ENCODE measurements around the gene GATA2. TPM values are rescaled to one million over a fixed set of nuclear protein-coding genes. Genes with fewer than 3 reads are reported as not detected.

The GATA2 gene
- total RNA-seq, 1 experiment from 2014 or later, result 18.6 TPM

DNA sequence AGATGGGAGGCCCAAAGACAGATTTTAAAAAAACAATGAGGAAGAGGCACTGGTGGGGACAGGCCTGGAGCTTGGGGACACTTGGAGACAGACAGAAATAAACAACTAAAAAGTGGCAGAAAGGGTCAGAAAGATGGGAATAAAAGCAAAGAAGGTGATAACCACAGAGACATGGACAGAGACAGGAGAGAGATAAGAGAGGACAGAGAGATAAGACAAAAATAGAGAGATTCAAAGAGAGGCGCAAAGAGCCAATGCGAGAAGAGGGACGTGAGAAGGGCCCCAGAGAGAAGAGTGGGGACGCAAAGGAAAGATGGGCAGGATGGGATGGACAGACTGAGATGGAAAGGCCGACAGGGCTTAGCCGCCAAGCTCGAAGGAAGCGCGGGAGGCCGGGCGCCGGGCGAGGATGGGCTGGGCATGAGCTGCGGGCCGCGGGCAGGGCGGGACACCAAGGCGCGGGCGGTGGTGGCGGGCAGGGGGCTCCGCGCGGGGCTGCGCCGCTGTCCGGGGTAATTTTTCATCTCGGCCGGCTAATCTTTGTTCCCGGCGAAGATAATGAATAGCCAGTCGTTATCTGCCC is 3.1 kb upstream of the GATA2 start (continued):
- TF ChIP-seq, protein P1, sequence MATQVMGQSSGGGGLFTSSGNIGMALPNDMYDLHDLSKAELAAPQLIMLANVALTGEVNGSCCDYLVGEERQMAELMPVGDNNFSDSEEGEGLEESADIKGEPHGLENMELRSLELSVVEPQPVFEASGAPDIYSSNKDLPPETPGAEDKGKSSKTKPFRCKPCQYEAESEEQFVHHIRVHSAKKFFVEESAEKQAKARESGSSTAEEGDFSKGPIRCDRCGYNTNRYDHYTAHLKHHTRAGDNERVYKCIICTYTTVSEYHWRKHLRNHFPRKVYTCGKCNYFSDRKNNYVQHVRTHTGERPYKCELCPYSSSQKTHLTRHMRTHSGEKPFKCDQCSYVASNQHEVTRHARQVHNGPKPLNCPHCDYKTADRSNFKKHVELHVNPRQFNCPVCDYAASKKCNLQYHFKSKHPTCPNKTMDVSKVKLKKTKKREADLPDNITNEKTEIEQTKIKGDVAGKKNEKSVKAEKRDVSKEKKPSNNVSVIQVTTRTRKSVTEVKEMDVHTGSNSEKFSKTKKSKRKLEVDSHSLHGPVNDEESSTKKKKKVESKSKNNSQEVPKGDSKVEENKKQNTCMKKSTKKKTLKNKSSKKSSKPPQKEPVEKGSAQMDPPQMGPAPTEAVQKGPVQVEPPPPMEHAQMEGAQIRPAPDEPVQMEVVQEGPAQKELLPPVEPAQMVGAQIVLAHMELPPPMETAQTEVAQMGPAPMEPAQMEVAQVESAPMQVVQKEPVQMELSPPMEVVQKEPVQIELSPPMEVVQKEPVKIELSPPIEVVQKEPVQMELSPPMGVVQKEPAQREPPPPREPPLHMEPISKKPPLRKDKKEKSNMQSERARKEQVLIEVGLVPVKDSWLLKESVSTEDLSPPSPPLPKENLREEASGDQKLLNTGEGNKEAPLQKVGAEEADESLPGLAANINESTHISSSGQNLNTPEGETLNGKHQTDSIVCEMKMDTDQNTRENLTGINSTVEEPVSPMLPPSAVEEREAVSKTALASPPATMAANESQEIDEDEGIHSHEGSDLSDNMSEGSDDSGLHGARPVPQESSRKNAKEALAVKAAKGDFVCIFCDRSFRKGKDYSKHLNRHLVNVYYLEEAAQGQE (IDR thresholded peaks at IDR 0.05; ENCODE audit: low read depth), result no peak
- TF ChIP-seq, protein P2, sequence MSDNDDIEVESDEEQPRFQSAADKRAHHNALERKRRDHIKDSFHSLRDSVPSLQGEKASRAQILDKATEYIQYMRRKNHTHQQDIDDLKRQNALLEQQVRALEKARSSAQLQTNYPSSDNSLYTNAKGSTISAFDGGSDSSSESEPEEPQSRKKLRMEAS (IDR thresholded peaks at IDR 0.05), result no peak
- TF ChIP-seq RAD21 (IDR thresholded peaks at IDR 0.05; ENCODE audit: low read depth), result no peak
- TF ChIP-seq YY1 (IDR thresholded peaks at IDR 0.05; ENCODE audit: extremely low read depth, insufficient replicate concordance, low read depth, low read length), result no peak

DNA sequence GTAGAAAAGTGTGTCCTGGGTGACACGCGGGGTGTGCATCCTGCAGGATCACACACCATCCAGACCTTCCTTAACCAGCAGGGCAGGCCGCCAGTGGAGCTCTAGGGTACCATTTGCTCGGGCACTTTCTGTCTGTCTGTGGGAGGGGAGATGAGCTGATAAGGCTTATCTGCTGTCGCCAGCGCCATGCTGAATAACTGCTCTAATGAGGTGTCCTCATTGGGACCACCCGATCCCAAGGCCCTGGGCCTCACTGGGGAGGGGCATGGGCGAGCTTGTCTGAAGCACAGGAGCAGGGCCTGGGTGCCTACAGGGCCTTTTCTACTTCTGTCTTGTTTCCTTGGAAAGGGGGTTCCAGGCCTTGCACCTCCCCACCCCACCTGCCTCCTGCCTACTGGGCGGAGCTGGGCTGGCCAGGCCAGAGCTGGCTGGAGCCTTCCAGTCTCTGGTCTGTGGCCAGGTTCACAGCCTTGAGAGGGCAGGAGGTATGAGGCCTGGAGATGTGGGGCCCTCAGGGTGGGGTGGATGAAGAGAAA is 2.5 kb upstream of the GATA2 start:
- Histone ChIP-seq H3K4me2 (ENCODE audit: low read length) (no peak overlapping the region), H3K4me3 (replicated peaks in 1 of 2; ENCODE audit: low read depth in 1 of 2, low read length in 2 of 2) (no peak overlapping the region), H3K9me3 (ENCODE audit: control insufficient read depth in 1 of 2, insufficient read depth in 1 of 2, low read depth in 1 of 2, low read length in 2 of 2) (no peaks in the 10 kb centered on the region), H3K27me3 (ENCODE audit: insufficient read depth, low read length) (no peaks in the 10 kb centered on the region), H2AFZ (ENCODE audit: low read depth, low read length, poor library complexity, severe bottlenecking) (no peak overlapping the region), H3K36me3 (ENCODE audit: control insufficient read depth in 1 of 2, insufficient read depth in 2 of 2, low read length in 2 of 2) (peaks cover 0 to 2% of the 10 kb centered on the region in 2 experiments; a peak in 2 of 4 replicates), H3K9me2 (ENCODE audit: insufficient read depth) (no peaks in the 10 kb centered on the region), H3K9ac (ENCODE audit: low read length) (no peak overlapping the region), H4K20me1 (ENCODE audit: insufficient read depth) (no peaks in the 10 kb centered on the region), H3K79me2 (ENCODE audit: insufficient read depth, low read length) (peaks cover 21% of the 10 kb centered on the region; the same call in 1 of the 2 replicates), H3K4me1 (ENCODE audit: control insufficient read depth in 1 of 2, insufficient read depth in 2 of 2, low read length in 2 of 2) (peaks cover 2 to 9% of the 10 kb centered on the region in 2 experiments; a peak in 3 of 4 replicates), H3K27ac (ENCODE audit: low read depth, low read length) (no peak overlapping the region; the same call in 1 of the 2 replicates)
- ChIA-PET CTCF (no interaction called here), RAD21 (ENCODE audit: low non-redundant PET in 1 of 2, low total read pairs in 2 of 2, uncharacterized antibody in 2 of 2, unreplicated experiment in 2 of 2) (interaction anchor here in 1 of 2 experiments (0.6 kb wide), 1 partner anchor 83 kb away, joined by 3 read pairs; no protein-coding TSS in a partner anchor), POLR2A (no interaction called here)
- DNase-seq (ENCODE audit: low read depth, low spot score) (no peak), ATAC-seq (no peak)
- no TSS peak for BruUV-seq (replicated peaks)
- intact Hi-C loops (cut with micrococcal nuclease), result loop anchor here (5.0 kb wide), 1 partner anchor 268 kb away; no protein-coding TSS in a partner anchor
- TF ChIP-seq, protein P1 (IDR thresholded peaks at IDR 0.05; ENCODE audit: low read depth), result no peak
- TF ChIP-seq SP1 (IDR thresholded peaks at IDR 0.05; ENCODE audit: low read depth) (no peak), TCF7L2 (IDR thresholded peaks at IDR 0.05; ENCODE audit: borderline replicate concordance, extremely low read depth, insufficient read depth, insufficient read length) (no peak), YY1 (IDR thresholded peaks at IDR 0.05; ENCODE audit: extremely low read depth, insufficient replicate concordance, low read depth, low read length) (no peak), EZH2phosphoT487 (IDR thresholded peaks at IDR 0.05; ENCODE audit: borderline replicate concordance) (no peak), RAD21 (IDR thresholded peaks at IDR 0.05; ENCODE audit: low read depth) (no peak), FOSL1 (IDR thresholded peaks at IDR 0.05; ENCODE audit: low read depth) (no peak), EZH2 (IDR thresholded peaks at IDR 0.05) (no peak), POLR2A (IDR thresholded peaks at IDR 0.05; ENCODE audit: borderline replicate concordance, extremely low read depth, insufficient read depth, insufficient read length) (no peak), JUND (IDR thresholded peaks at IDR 0.05) (no peak), CEBPB (IDR thresholded peaks at IDR 0.05; ENCODE audit: low read depth) (no peak), EGR1 (IDR thresholded peaks at IDR 0.05; ENCODE audit: low read depth) (no peak)
- TF ChIP-seq, protein P3, sequence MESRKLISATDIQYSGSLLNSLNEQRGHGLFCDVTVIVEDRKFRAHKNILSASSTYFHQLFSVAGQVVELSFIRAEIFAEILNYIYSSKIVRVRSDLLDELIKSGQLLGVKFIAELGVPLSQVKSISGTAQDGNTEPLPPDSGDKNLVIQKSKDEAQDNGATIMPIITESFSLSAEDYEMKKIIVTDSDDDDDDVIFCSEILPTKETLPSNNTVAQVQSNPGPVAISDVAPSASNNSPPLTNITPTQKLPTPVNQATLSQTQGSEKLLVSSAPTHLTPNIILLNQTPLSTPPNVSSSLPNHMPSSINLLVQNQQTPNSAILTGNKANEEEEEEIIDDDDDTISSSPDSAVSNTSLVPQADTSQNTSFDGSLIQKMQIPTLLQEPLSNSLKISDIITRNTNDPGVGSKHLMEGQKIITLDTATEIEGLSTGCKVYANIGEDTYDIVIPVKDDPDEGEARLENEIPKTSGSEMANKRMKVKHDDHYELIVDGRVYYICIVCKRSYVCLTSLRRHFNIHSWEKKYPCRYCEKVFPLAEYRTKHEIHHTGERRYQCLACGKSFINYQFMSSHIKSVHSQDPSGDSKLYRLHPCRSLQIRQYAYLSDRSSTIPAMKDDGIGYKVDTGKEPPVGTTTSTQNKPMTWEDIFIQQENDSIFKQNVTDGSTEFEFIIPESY (IDR thresholded peaks at IDR 0.05; ENCODE audit: extremely low read depth, insufficient replicate concordance, low read length), result no peak
